ENCODE data around the gene TM9SF4. TPM values are rescaled to one million over a fixed set of nuclear protein-coding genes. Genes with fewer than 3 reads are reported as not detected.

Gene TM9SF4
- polyA plus RNA-seq, 6 donors from 2014 or later = 28.4 to 44.0 (median 31.6) TPM

DNA sequence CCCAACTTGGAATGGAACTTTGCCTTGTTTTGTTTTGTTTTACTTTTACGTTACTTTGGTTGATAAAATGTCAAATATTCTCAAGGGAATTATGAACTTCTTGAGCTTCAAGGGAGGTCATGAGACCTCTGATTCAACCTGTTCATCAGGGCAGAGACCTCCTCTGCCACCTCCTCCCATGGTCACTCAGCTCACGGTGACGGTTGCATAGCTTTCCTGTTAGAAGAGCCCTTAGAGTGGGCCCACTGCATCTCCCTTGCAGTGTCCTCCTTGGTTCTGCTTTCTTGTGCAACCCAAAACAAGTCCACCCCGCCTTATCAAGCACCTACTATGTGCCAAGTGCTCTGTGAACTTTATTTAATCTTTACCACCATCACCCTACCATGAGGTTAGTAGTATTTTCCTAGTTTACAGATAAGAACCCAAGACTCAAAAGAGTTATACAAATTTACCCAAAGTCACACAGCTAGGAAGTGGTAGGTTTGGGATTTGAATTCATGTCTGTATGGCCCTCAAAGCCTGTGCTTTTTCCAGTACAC is 15.5 kb downstream of the TM9SF4 start:
- no peak for ATAC-seq (ENCODE audit: low read depth in 2 of 2)
- no peak overlapping the region for H3K4me3 Mint-ChIP-seq
- no peak overlapping the region for H3K27ac Mint-ChIP-seq
- no peaks in the 10 kb centered on the region for H3K9me3 Mint-ChIP-seq
- no peak for DNase-seq
- H3K27me3 Mint-ChIP-seq = no peaks in the 10 kb centered on the region
- peaks cover 0 to 5% of the 10 kb centered on the region in 2 donors for H3K36me3 Mint-ChIP-seq
- peaks cover 6 to 21% (median 10%) of the 10 kb centered on the region in 3 donors for H3K4me1 Mint-ChIP-seq

DNA sequence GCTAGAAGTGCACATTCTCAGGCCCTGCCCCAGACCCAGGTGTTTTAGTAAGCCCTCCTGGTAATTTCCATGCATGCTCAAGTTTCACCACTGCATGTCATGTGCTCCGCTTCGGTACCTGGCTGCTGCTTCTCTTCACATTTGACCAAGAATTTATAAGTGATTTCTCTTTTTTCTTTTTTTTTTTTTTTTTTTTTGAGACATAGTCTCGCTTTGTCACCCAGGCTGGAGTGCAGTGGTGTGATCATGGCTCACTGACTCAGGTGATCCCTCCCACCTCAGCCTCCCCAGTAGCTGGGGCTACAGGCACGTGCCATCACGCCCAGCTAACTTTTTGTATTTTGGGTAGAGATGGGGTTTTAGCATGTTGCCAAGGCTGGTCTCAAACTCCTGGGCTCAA is 16.0 kb downstream of the TM9SF4 start:
- no peak for DNase-seq
- Mint-ChIP-seq H3K9me3 (no peaks in the 10 kb centered on the region), H3K4me1 (peaks cover 8 to 24% (median 15%) of the 10 kb centered on the region in 3 donors), H3K27ac (no peak overlapping the region), H3K4me3 (no peak overlapping the region), H3K36me3 (peaks cover 0 to 5% of the 10 kb centered on the region in 2 donors), H3K27me3 (no peaks in the 10 kb centered on the region)
- ATAC-seq (ENCODE audit: low read depth in 2 of 2) = no peak

DNA sequence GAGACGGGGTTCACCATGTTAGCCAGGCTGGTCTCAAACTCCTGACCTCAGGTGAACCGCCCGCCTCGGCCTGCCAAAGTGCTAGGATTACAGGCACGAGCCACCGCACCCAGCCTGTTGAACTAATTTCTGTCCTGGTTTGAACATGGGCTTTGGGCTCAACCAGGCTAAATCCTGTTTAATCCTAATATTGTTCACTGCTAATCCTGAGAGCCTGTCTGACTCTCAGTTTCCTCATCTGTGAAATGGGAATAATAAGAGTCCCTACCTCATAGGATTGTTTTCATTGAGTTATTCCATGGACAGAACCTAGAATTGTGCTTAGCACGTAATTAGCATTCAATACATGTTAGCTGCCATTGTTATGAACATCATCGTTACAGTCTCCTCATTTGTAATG is 17.4 kb downstream of the TM9SF4 start:
- DNase-seq = no peak
- ATAC-seq (ENCODE audit: low read depth in 2 of 2) = no peak
- Mint-ChIP-seq H3K27me3 (no peaks in the 10 kb centered on the region), H3K27ac (no peak overlapping the region), H3K4me1 (peaks cover 18 to 35% (median 29%) of the 10 kb centered on the region in 3 donors), H3K4me3 (no peak overlapping the region), H3K36me3 (peaks cover 5 to 7% of the 10 kb centered on the region in 2 donors), H3K9me3 (no peaks in the 10 kb centered on the region)

DNA sequence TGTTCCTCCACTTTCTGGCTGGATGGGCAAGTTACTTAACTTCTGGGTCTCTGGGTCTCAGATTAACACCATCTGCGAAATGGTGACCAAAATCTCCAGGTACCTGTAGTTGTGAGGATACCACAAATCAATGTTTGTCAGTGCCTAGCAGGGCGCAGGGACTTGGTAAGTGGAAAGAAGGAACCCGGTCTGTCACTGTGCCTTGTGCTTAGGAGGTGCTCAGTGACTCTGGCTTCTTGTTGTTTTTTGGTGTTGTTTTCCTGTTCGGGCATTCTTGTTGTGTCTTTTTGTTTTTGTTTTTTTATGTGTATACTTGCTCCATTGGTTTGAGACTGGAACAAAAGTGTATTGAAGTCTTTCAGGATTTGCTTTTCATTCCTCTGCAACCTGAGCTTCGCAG is 17.8 kb downstream of the TM9SF4 start:
- H3K36me3 Mint-ChIP-seq = peaks cover 5 to 7% of the 10 kb centered on the region in 2 donors
- peak overlapping the region in 2 of 6 donors; percentile 59 to 73 for H3K27ac Mint-ChIP-seq

DNA sequence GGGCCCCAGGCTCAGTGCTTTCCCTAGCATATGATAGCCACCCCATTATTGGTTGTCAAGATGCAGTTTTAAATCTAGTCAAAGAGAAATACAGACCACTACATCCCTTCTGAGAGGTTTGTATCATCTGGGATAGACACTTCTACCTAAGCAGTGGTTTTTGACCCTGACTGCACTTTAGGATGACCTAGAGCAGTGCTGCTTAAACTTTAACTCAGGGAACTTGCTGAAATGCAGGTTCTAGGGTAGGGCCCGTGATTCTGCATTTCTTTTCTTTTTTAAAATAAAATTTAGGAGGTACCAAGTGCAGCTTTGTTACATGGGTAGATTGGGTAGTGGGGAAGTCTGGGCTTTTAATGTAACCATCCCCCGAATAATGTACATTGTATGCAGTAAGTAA is 18.7 kb downstream of the TM9SF4 start:
- H3K4me1 Mint-ChIP-seq = peaks cover 24 to 44% (median 33%) of the 10 kb centered on the region in 3 donors
- no peak overlapping the region for H3K27ac Mint-ChIP-seq

More for the DNA sequence above, 17.8 kb downstream of the TM9SF4 start:
- H3K9me3 Mint-ChIP-seq = no peaks in the 10 kb centered on the region
- H3K4me1 Mint-ChIP-seq = peaks cover 22 to 39% (median 29%) of the 10 kb centered on the region in 3 donors
- H3K27me3 Mint-ChIP-seq = no peaks in the 10 kb centered on the region
- DNase-seq (no peak), ATAC-seq (ENCODE audit: low read depth in 2 of 2) (no peak)
- no peak overlapping the region for H3K4me3 Mint-ChIP-seq

DNA sequence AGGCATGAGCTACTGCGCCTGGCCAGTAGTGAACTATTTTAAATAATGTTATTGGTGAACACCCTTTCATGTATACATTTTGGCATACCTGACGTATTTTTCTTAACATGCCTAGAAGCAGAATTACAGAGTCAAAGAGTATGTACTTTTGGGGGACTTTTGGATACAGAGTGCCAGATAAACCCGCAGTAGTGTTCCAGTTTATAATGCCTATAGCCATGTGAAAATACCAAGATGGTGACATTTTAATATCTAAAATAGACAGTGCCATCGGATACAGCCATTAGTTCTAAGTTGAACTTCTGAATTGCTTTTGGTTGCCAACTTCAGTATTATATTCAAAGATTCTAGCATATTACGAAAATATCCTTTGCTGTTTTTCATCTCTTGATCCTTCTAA is 20.3 kb downstream of the TM9SF4 start:
- no peak for ATAC-seq (ENCODE audit: low read depth in 2 of 2)
- Mint-ChIP-seq H3K36me3 (peaks cover 7 to 16% of the 10 kb centered on the region in 2 donors), H3K9me3 (no peaks in the 10 kb centered on the region), H3K4me1 (peaks cover 27 to 48% (median 36%) of the 10 kb centered on the region in 3 donors), H3K27ac (peak overlapping the region in 1 of 6 donors; percentile 55), H3K4me3 (no peak overlapping the region), H3K27me3 (no peaks in the 10 kb centered on the region)
- no peak for DNase-seq

More for the DNA sequence above, 18.7 kb downstream of the TM9SF4 start:
- Mint-ChIP-seq H3K9me3 (no peaks in the 10 kb centered on the region), H3K4me3 (no peak overlapping the region), H3K36me3 (peaks cover 7 to 10% of the 10 kb centered on the region in 2 donors), H3K27me3 (no peaks in the 10 kb centered on the region)
- ATAC-seq (ENCODE audit: low read depth in 2 of 2) = no peak
- no peak for DNase-seq

DNA sequence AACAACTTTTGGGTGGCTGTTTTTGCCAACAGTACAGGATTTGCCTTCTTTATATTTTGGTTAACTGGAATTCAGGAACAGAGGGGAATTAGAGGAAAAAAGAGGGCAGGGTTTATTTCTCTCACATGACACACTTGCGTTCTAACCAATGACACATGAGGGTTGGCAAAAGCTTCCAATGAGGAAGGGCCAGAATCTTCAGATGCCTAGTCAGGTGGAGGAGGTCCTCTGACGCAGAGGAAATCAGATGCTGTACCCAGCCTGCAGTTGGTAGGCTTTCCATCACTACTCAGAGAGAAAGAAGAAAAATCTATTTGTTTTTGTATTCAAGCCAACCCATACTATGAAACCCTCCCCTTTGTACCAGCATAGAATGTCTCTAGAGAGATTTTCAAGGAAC is 20.8 kb downstream of the TM9SF4 start:
- H3K9me3 Mint-ChIP-seq = no peaks in the 10 kb centered on the region
- H3K4me3 Mint-ChIP-seq = no peak overlapping the region
- DNase-seq (no peak), ATAC-seq (ENCODE audit: low read depth in 2 of 2) (no peak)
- H3K36me3 Mint-ChIP-seq = peaks cover 7 to 16% of the 10 kb centered on the region in 2 donors
- H3K27ac Mint-ChIP-seq = peak overlapping the region in 1 of 6 donors; percentile 55
- H3K27me3 Mint-ChIP-seq = no peaks in the 10 kb centered on the region
- peaks cover 27 to 48% (median 36%) of the 10 kb centered on the region in 3 donors for H3K4me1 Mint-ChIP-seq

DNA sequence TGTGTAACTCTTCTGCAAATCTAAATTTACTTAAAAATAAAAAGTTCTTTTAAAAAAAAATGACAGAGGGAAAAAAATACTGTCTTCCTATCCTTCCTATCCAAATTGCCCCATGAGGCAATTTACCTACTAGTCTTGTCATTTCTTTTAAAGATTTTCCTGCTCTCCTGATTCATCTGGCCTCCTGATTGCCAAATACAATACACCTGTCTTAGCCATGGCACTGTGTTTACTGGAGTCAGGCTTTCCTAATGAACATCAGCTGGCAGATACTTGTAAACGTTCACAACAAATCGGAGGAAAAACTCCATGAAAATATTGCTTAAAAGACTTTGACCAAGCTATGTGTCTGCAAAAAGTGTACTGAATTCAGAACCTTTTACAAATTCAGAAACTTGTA is 21.5 kb downstream of the TM9SF4 start:
- Mint-ChIP-seq H3K4me1 (peaks cover 22 to 45% (median 35%) of the 10 kb centered on the region in 3 donors), H3K36me3 (peaks cover 7 to 16% of the 10 kb centered on the region in 2 donors), H3K27ac (peak overlapping the region in 1 of 6 donors; percentile 27), H3K27me3 (no peaks in the 10 kb centered on the region), H3K9me3 (no peaks in the 10 kb centered on the region), H3K4me3 (no peak overlapping the region)
- DNase-seq (no peak), ATAC-seq (ENCODE audit: low read depth in 2 of 2) (no peak)

DNA sequence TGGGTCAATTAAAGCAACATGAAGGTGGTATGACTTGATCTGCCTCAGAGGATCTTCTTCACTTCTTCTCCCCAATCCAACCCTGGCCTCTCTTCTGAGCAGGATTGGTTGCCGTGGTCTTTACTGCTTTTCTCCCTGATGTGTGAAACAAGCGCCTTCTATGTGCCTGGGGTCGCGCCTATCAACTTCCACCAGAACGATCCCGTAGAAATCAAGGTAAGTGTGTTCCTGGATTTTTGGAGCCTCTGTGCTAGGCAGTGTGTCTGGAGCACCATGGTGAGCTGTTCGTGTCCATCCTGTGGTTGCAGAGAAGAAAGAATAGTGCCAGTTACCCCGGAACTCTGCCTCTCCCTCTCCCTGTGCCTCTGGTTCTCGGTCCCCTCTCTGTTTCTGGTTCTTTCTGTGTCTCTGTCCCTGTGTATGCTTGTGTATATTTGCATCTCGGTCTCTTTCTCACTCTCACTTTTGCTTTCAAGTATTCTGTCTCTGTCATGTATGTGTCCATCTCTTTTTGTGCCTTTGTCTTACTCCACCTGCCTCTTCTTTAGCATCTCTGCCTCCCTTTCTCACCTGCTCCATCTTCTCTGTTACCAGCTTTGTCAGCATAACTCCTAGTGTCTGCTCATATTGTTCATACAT is 23.5 kb downstream of the TM9SF4 start:
- DNase-seq = no peak
- H3K9me3 Mint-ChIP-seq = no peaks in the 10 kb centered on the region
- H3K4me3 Mint-ChIP-seq = no peak overlapping the region
- peak overlapping the region in 1 of 6 donors; percentile 2 for H3K27ac Mint-ChIP-seq
- H3K27me3 Mint-ChIP-seq = no peaks in the 10 kb centered on the region
- H3K4me1 Mint-ChIP-seq = peaks cover 21 to 33% (median 30%) of the 10 kb centered on the region in 3 donors
- H3K36me3 Mint-ChIP-seq = peaks cover 7 to 16% of the 10 kb centered on the region in 2 donors
- ATAC-seq (ENCODE audit: low read depth in 2 of 2) = no peak

DNA sequence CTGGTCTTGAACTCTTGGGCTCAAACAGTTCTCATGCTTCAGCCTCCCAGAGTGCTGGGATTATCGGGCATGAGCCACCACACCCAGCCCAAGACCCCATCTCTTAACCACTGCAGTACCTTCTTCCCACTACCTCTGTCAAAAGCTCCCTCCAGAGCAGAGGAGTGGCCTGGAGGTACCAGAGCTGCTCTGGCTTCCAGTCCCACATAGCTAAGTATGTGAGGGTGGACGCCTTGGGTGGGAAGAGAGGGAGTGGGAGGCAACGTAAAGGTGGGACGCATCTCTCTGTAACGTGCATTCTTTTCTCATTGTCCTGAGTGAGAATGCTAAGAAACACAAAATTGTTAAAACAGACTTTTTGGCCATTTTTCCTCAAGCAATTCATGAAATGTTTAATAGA is 24.5 kb downstream of the TM9SF4 start:
- DNase-seq = no peak
- Mint-ChIP-seq H3K36me3 (peaks cover 12 to 19% of the 10 kb centered on the region in 2 donors), H3K4me1 (peaks cover 21 to 33% (median 28%) of the 10 kb centered on the region in 3 donors), H3K9me3 (no peaks in the 10 kb centered on the region), H3K4me3 (no peak overlapping the region), H3K27ac (no peak overlapping the region), H3K27me3 (no peaks in the 10 kb centered on the region)
- no peak for ATAC-seq (ENCODE audit: low read depth in 2 of 2)

DNA sequence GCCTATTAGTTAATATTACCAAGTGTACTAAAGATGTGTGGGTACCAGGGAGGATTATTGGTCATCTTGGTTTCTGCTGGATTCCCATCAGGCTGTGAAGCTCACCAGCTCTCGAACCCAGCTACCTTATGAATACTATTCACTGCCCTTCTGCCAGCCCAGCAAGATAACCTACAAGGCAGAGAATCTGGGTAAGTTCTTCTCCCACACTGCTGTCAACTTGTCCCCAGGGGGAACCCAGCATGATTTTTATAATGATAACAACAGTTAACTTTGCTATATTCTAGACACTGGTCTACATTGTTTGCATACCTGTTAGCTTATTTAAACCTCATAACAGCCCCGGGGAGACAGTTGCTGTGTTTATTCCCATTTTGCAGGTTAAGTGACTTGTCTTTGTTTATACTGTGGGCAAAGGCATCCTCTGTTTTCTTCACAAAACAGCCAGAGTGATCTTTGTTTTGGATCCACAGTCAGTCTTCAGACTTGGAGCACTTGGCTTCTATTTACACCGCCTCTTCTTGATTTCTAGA is 26.5 kb downstream of the TM9SF4 start:
- DNase-seq = no peak
- peaks cover 24 to 29% (median 28%) of the 10 kb centered on the region in 3 donors for H3K4me1 Mint-ChIP-seq
- H3K27me3 Mint-ChIP-seq = no peaks in the 10 kb centered on the region
- H3K9me3 Mint-ChIP-seq = no peaks in the 10 kb centered on the region
- H3K4me3 Mint-ChIP-seq = no peak overlapping the region
- ATAC-seq (ENCODE audit: low read depth in 2 of 2) = no peak
- no peak overlapping the region for H3K27ac Mint-ChIP-seq
- peaks cover 28 to 34% of the 10 kb centered on the region in 2 donors for H3K36me3 Mint-ChIP-seq

DNA sequence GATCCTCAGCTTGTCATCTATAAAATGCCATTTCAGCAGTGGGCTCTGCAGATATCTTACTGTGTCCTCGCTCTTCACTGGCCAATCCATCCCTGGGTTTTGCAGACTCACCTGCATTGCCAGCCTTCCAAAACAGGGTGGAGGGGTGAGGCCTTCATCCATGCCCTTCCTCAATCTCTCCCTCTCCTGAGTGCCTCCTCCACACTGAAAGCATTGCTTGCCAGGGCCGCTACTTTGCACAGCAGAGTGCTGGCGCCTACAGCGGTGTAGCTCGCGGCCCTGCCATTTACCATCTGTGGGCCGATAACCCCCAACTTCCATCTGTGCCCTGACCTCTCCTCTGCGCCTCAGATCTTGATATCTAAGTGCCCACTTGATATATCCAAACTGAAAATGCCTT is 29.4 kb downstream of the TM9SF4 start:
- no peaks in the 10 kb centered on the region for H3K27me3 Mint-ChIP-seq
- H3K4me1 Mint-ChIP-seq = peaks cover 8 to 12% (median 8%) of the 10 kb centered on the region in 3 donors
- ATAC-seq (ENCODE audit: low read depth in 2 of 2) (no peak), DNase-seq (no peak)
- H3K9me3 Mint-ChIP-seq = no peaks in the 10 kb centered on the region
- H3K4me3 Mint-ChIP-seq = no peak overlapping the region
- H3K27ac Mint-ChIP-seq = no peak overlapping the region
- peaks cover 33 to 34% of the 10 kb centered on the region in 2 donors for H3K36me3 Mint-ChIP-seq

DNA sequence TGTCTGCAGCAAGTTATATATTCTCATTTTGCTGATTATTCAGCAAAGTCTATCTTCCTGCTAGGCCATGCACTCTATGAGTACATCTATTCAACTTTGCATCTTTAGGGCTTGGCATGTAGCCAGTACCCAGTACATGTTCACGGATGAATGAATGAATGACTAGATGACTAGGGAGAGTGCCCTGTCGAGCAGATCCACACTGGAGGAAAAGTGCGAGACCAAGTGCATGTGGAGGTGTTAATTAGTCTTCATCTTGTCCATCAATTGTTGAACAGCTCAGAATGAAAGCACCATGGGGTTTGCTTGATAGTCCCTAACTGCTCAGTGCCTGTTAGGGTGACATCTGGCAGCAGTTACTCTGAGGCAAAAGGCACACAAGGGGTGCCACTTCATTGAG is 30.4 kb downstream of the TM9SF4 start:
- Mint-ChIP-seq H3K4me1 (peaks cover 8 to 12% (median 8%) of the 10 kb centered on the region in 3 donors), H3K27ac (peak overlapping the region in 3 of 6 donors; percentile 5 to 80 (median 14)), H3K36me3 (peaks cover 35 to 39% of the 10 kb centered on the region in 2 donors), H3K4me3 (no peak overlapping the region), H3K9me3 (no peaks in the 10 kb centered on the region), H3K27me3 (no peaks in the 10 kb centered on the region)
- no peak for DNase-seq
- ATAC-seq (ENCODE audit: low read depth in 2 of 2) = no peak

DNA sequence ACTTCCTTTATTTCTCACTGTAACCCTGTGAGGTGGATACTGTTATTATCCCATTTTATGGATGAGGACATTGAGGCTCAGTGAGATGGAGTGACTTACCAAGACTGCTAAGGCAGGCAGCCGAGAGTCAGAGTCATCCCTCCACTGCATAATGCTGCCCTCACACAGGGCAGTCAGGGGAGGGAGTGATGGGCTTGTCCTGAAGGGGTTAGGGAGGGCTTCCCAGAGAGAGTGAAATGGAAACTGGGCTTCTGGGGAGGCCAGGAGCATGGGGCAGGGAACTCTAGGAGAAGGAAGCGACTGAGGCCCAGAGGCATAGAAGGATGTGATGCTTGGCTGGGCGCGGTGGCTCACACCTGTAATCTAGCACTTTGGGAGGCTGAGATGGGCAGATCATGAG is 31.1 kb downstream of the TM9SF4 start:
- ATAC-seq (ENCODE audit: low read depth in 2 of 2) = no peak
- Mint-ChIP-seq H3K27ac (no peak overlapping the region), H3K27me3 (no peaks in the 10 kb centered on the region), H3K4me1 (peaks cover 8 to 12% (median 8%) of the 10 kb centered on the region in 3 donors), H3K36me3 (peaks cover 39 to 41% of the 10 kb centered on the region in 2 donors), H3K9me3 (no peaks in the 10 kb centered on the region), H3K4me3 (no peak overlapping the region)
- DNase-seq = no peak
